Uterus (tissue), 4 donors: ENCODE results near the gene FGF3. TPM values are rescaled to one million over a fixed set of nuclear protein-coding genes. Genes with fewer than 3 reads are reported as not detected.

Experiments
- DNase-seq, 2 donors: peaks; one replicate each; pipeline ENCODE4 v3.0.0-alpha.2; 2019 to 2020
- H3K27ac ChIP-seq, 2 donors: fragments of 200-600 bp; sonication (generic); 1 replicate in 1 of 2; 2 replicates in 1 of 2; pipeline ENCODE4 v1.5.1; 2016 to 2018
- H3K27me3 ChIP-seq, 2 donors: fragments of 200-600 bp; sonication (generic); one replicate each; pipeline ENCODE4 v1.5.1; 2018 to 2019; ENCODE audit warnings: control low read depth in 1 of 2
- H3K36me3 ChIP-seq, 2 donors: fragments of 200-600 bp; sonication (generic); one replicate each; pipeline ENCODE4 v1.5.1; 2019; ENCODE audit warnings: control low read depth in 1 of 2
- H3K4me1 ChIP-seq, 2 donors: fragments of 200-600 bp; sonication (generic); one replicate each; pipeline ENCODE4 v1.5.1; 2018 to 2019; ENCODE audit warnings: control low read depth in 1 of 2
- H3K4me3 ChIP-seq, 2 donors: fragments of 200-600 bp; sonication (generic); 1 replicate in 1 of 2; 2 replicates in 1 of 2; pipeline ENCODE4 v1.5.1; 2018 to 2019; ENCODE audit warnings: mild to moderate bottlenecking in 1 of 2
- H3K9me3 ChIP-seq, 2 donors: fragments of 200-600 bp; sonication (generic); one replicate each; pipeline ENCODE4 v1.5.1; 2019; ENCODE audit warnings: control low read depth in 1 of 2
- CTCF ChIP-seq, 4 experiments: fragments of 200-600 bp in 2 of 4; fragments of 450-650 bp in 2 of 4; sonication (generic) in 2 of 4; IDR thresholded peaks; one replicate each; pipeline ENCODE4 v1.5.1; 2016 to 2019; ENCODE audit warnings: antibody characterized with exemption in 4 of 4, mild to moderate bottlenecking in 2 of 4, moderate library complexity in 1 of 4
- POLR2A ChIP-seq, 2 donors: fragments of 450-650 bp; IDR thresholded peaks; one replicate each; pipeline ENCODE4 v1.6.1; 2016; ENCODE audit warnings: antibody characterized with exemption in 2 of 2, mild to moderate bottlenecking in 1 of 2, moderate library complexity in 1 of 2
- intact Hi-C: fragments of 100-400 bp; cut with DNase I; formaldehyde crosslinking; loops from one replicate; pipeline ENCODE4 v1.15.1; 2023; ENCODE audit warnings: low total_unique reads
- total RNA-seq, 4 donors: library from RNA; depleted of rRNA in 3 of 4; stranded (reverse); fragments of >200 nt in 3 of 4; gene quantifications; one replicate each; pipeline versions ENCODE4 v1.1.0 to v1.2.4, GENCODE V29; 2014 to 2023
- donor health status: DM: yes; HTN: yes; CAD: no.

The FGF3 gene
- total RNA-seq, 4 donors from 2014 or later = not detected

- Histone ChIP-seq H3K27ac (no peak overlapping the region), H3K27me3 (no peaks in the 10 kb centered on the region), H3K4me1 (no peaks in the 10 kb centered on the region), H3K4me3 (no peak overlapping the region), H3K9me3 (no peaks in the 10 kb centered on the region), H3K36me3 (no peaks in the 10 kb centered on the region)
- TF ChIP-seq POLR2A (IDR thresholded peaks at IDR 0.05) (no peak), CTCF (IDR thresholded peaks at IDR 0.05) (no peak)
- intact Hi-C loops = no loop called here
- DNase-seq = no peak
Measured at GRCh38 chr11:69859275-69859934, 40.2 kb upstream of the FGF3 start.

GRCh38 chr11:69855421-69855820 lies 36.2 kb upstream of the FGF3 start:
- no peaks in the 10 kb centered on the region for H3K9me3 ChIP-seq
- no peak for DNase-seq
- H3K4me1 ChIP-seq = no peaks in the 10 kb centered on the region
- H3K4me3 ChIP-seq = no peak overlapping the region
- no peaks in the 10 kb centered on the region for H3K36me3 ChIP-seq
- no peaks in the 10 kb centered on the region for H3K27me3 ChIP-seq
- intact Hi-C loops = no loop called here
- no peak for TF ChIP-seq CTCF (IDR thresholded peaks at IDR 0.05)
- H3K27ac ChIP-seq = no peak overlapping the region

GRCh38 chr11:69854713-69855112 lies 35.5 kb upstream of the FGF3 start:
- no peak for DNase-seq
- Histone ChIP-seq H3K27me3 (no peaks in the 10 kb centered on the region), H3K4me3 (no peak overlapping the region), H3K27ac (no peak overlapping the region), H3K36me3 (no peaks in the 10 kb centered on the region), H3K9me3 (no peaks in the 10 kb centered on the region), H3K4me1 (no peaks in the 10 kb centered on the region)
- TF ChIP-seq POLR2A (IDR thresholded peaks at IDR 0.05) (no peak), CTCF (IDR thresholded peaks at IDR 0.05) (no peak)
- intact Hi-C loops = no loop called here

- no peak for TF ChIP-seq POLR2A (IDR thresholded peaks at IDR 0.05)
- no peak for TF ChIP-seq CTCF (IDR thresholded peaks at IDR 0.05)
- Histone ChIP-seq H3K4me1 (no peaks in the 10 kb centered on the region), H3K27ac (no peak overlapping the region), H3K27me3 (no peaks in the 10 kb centered on the region), H3K9me3 (no peaks in the 10 kb centered on the region), H3K4me3 (no peak overlapping the region), H3K36me3 (no peaks in the 10 kb centered on the region)
- intact Hi-C loops = no loop called here
- no peak for DNase-seq
Measured at GRCh38 chr11:69852056-69852455, 32.8 kb upstream of the FGF3 start.

GRCh38 chr11:69848201-69848600 lies 29.0 kb upstream of the FGF3 start:
- TF ChIP-seq POLR2A (IDR thresholded peaks at IDR 0.05) = no peak
- no peak for TF ChIP-seq CTCF (IDR thresholded peaks at IDR 0.05)

More at GRCh38 chr11:69848201-69848600, 29.0 kb upstream of the FGF3 start:
- H3K27ac ChIP-seq = no peak overlapping the region
- no peak overlapping the region for H3K4me3 ChIP-seq
- H3K36me3 ChIP-seq = no peaks in the 10 kb centered on the region
- no peaks in the 10 kb centered on the region for H3K9me3 ChIP-seq
- H3K4me1 ChIP-seq = no peaks in the 10 kb centered on the region
- intact Hi-C loops = no loop called here
- DNase-seq = no peak
- H3K27me3 ChIP-seq = no peaks in the 10 kb centered on the region
